UCSD-AML1 (cell line): ENCODE data around the gene RNF152.

Source experiments
- DNase-seq: peaks from one replicate; lab custom pipeline; 2025; ENCODE audit not compliant: unreplicated experiment; lab: John Stamatoyannopoulos, UW

The RNF152 gene

GRCh38 chr18:61854578-61855448, 38.0 kb downstream of the RNF152 start:
- DNase-seq = no peak

- DNase-seq = no peak
These were observed 39.0 kb downstream of the RNF152 start for GRCh38 chr18:61853855-61854254.

DNA sequence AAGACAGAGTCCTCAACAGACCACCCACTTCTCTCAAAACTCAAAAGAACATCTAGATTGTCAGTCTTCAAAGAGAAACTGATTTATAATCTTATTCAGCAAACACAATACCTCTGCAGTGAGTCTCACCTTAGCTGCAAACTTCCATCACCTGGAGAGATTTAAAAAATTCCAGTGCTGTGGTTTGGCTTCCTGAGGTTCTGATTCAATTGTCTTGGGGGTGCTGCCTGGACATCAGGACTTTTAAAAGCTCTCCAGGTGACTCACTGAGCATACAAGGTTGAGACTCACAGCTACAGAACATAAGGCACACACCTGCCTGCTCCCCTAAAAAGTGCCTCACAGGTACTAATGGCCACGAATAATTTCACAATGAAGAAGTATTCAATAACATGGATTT, 40.3 kb downstream of the RNF152 start:
- no peak for DNase-seq

- DNase-seq = no peak
These were observed 40.8 kb downstream of the RNF152 start for GRCh38 chr18:61851940-61852451.

DNA sequence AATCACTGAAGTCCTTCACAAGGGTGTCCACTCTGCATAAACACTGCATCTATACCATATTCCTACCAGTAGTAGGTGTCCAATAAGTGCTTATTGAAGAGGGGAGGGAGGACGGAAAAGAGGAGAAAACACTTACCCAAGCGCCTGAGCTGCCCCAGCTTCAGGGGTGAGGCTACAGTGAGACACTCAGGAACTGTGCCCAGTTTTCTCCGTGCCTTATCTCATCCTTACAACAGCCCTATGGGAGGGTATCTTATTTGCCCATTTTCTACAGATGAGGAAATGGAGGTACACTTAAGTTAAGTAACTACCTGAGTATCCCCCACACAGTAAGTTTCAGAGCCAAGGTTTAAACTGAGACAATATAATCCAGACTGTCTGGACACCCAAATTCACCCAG, 41.5 kb downstream of the RNF152 start:
- DNase-seq = no peak

- DNase-seq = no peak
These were observed 42.1 kb downstream of the RNF152 start for GRCh38 chr18:61850756-61851155.

DNA sequence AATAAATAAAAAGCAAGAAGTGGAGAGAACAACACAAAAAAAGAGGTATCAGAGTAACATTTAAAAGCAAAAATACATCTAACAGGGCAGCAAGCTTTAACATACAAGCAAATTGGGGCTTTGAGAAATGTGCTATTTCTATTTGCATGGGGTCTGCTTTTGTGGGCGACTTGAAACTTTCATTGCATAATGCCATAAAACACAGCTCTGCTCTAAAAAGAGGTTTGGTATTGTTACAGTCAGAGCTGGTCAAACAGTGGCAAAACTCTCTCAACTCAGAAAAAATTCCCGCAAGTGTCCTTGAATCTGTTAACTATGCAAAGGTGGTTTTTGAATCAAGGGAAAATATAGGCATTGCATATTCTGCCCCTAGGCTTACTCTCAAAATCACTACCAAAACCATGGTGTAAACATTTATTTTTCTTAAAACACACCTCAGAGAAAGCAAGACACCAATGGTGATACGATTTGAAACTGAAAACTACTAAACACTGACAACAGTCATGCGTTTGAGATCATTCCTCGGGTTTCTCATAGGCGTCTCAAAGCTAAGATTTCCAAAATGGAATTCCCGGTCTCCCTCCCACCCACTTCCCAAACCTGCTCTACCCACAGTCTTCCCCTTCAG, 45.5 kb downstream of the RNF152 start:
- no peak for DNase-seq

- DNase-seq = no peak
These were observed 47.6 kb downstream of the RNF152 start for GRCh38 chr18:61845197-61845596.

- no peak for DNase-seq
These were observed 48.1 kb downstream of the RNF152 start for GRCh38 chr18:61844726-61845125.

DNA sequence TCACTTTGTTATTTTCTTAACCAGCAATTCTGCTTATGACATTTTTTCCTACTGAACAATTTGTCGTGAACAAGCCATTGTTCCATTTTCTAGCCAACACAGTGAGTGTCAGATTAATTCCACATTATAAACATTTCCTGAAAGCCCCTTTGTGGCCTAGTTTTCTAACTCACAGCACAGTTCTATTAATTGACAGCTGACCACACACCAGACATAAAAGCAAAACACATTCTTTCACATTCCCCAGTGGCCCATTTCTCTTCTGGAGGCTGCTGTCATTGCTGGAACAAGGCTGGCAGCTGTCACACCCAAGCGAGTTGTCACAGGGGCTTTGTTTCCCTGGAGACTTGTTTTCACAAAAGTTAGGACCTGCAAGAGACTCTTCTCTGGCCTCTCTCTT, 50.7 kb downstream of the RNF152 start:
- DNase-seq = no peak

DNA sequence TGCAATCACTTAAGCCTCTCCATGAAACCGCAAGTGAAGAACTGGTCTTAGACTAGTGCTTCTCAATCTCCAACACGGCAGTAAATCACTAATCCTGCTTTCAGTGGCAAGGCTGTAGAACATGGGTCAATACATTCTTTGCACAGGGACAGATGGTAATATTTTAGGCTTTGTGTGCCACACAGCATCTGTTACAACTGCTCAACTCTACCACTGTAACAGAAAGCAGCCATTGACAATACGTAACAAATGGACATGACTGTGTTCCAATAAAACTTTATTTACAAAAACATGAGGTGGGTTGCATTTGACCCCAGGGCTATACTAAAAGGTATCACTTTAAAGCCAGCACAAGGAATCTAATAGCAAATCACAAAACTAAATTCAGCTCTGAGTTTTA, 51.1 kb downstream of the RNF152 start:
- DNase-seq = no peak

DNA sequence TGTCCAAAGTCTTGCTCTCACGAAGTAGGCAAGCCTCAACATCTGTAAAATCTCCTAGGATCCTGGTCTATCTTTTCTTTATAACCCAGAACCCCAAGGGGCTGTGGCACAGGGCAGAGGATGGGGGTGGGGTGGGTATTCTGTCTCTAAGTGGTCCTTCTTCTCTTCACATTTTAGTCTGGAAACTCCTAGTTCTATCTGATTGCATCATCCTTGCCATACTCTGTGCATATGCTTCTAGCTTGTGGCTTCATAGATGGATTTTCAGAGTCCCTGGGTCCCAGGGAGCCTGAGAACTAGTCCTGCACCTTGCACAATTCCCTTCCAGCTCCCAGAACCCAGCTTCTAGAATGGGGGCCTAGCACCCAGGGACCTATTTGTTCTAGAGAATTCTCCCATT, 52.5 kb downstream of the RNF152 start:
- no peak for DNase-seq

DNA sequence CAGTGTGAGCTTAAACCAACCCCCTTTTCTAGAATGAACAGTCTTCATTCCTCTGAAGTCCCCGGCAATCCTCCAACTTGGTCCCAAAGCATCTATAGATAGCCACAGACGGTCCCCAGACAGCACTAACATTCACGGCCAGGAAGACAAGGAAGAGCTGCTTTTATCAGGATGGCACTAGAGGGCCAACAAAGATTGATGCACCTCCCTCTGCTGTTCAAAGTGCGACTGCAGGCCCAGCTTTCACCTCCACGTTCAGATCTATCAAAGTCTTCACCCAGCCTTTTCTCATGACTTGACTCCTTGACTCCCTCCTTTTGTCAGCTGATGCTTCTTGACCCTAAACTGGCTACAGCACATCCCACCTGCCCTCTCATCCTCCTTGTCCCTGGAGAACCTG, 54.3 kb downstream of the RNF152 start:
- no peak for DNase-seq

- DNase-seq = no peak
These were observed 58.8 kb downstream of the RNF152 start for GRCh38 chr18:61833978-61834377.

- no peak for DNase-seq
These were observed 59.4 kb downstream of the RNF152 start for GRCh38 chr18:61833387-61833786.

- no peak for DNase-seq
These were observed 59.9 kb downstream of the RNF152 start for GRCh38 chr18:61832858-61833257.

- no peak for DNase-seq
These were observed 61.7 kb downstream of the RNF152 start for GRCh38 chr18:61831071-61831470.

DNA sequence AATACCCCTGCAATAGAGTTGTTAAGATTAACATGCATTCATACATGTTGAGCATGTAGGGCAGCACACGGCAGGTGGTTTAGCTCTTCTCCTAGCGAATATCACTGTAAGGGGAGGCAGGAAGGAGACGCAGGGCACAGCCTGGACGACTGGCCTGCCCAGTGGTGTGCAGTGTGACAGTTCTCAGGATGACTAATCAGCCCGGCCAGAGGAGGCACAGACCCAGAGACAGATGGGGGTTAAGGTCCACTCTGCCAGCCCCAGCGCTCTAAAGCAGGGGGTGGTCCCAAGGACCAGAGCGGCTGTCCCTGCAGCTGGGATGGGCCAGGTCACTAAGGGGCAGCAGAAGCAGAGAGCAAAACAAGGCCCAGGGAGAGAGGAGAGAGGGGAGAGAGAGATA, 63.7 kb downstream of the RNF152 start:
- DNase-seq = no peak

- no peak for DNase-seq
These were observed 65.2 kb downstream of the RNF152 start for GRCh38 chr18:61827591-61827990.

GRCh38 chr18:61825386-61825785, 67.4 kb downstream of the RNF152 start:
- no peak for DNase-seq

DNA sequence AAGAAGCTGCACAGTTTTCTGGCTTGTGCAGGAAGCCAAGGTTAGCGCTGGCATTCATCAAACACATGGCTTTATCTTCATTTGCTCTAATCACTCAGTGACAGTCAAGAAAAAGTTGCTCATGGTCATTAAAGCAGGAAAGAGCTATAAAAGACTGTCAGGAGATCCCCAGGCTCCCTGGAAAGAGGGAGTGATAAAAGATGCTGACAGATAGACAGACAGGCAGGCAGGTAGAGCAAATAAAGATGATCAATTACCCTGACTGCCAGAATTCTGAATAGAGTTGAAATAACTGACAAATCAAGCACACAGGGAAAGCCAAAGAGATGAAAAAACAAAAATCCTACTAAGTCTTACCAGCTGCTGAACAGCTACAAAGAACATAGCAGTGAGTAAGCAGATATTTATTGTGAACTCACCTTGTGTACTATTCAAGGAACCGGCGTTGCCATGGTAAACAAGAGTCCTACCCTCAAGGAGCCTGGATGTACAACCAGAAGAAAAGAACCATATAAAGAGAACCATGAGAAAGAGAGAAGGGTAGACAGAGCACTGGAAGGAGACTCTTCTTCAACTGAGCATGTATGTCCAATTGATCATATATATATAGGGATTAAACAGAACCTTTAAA, 68.0 kb downstream of the RNF152 start:
- DNase-seq = no peak

- DNase-seq = no peak
These were observed 69.2 kb downstream of the RNF152 start for GRCh38 chr18:61823595-61823994.
